AG04450 (cell line): Measurements from ENCODE around the gene ZNF2. TPM values are rescaled to one million over a fixed set of nuclear protein-coding genes. Genes with fewer than 3 reads are reported as not detected.
A peak's percentile ranks its signal among the peaks of the same experiment; 100 is the strongest.

Source experiments
- CTCF ChIA-PET: fragments of 300-600, 350-600 bp; formaldehyde crosslinking; extraction: SDS; loops from one replicate; lab custom pipeline; 2022; ENCODE audit warnings: antibody characterized with exemption, inconsistent platforms; lab: Charles Lee
- POLR2A ChIA-PET: fragments of 350-600 bp; formaldehyde crosslinking; extraction: SDS; loops from one replicate; lab custom pipeline; 2021; ENCODE audit warnings: antibody characterized with exemption, inconsistent platforms; lab: Yijun Ruan, JAX
- DNase-seq: peaks from one replicate; pipeline ENCODE4 v3.0.0-alpha.2; 2011; ENCODE audit warnings: low read depth, low spot score
- H3K27ac ChIP-seq: one replicate; pipeline ENCODE4 v1.5.1; 2012; ENCODE audit warnings: low read depth, low read length, control low read depth
- H3K27me3 ChIP-seq: one replicate; pipeline ENCODE4 v1.6.0; 2012; ENCODE audit warnings: low read length; ENCODE audit not compliant: control insufficient read depth, insufficient read depth
- H3K4me3 ChIP-seq: 2 replicates; pipeline ENCODE4 v1.5.1; 2011; ENCODE audit warnings: mild to moderate bottlenecking, low read depth, low read length, control low read depth
- H3K9me3 ChIP-seq: 2 replicates; pipeline ENCODE4 v1.5.1; 2012; ENCODE audit warnings: low read length; ENCODE audit not compliant: control insufficient read depth, insufficient read depth
- CTCF ChIP-seq: IDR thresholded peaks from 2 replicates; pipeline ENCODE4 v1.5.1; 2011; ENCODE audit warnings: low read depth, low read length, control low read depth, inconsistent platforms
- polyA plus RNA-seq: library from polyadenylated mRNA; depleted of rRNA; stranded (reverse); fragments of >200 nt; gene quantifications from 2 replicates; pipeline ENCODE4 v1.2.3, GENCODE V29; 2011

Gene ZNF2
- polyA plus RNA-seq, 1 experiment = 4.8 TPM

- Histone ChIP-seq H3K9me3 (peaks cover 28% of the 10 kb centered on the region), H3K27ac (peak within 1 kb of the TSS; percentile 21), H3K4me3 (peak within 1 kb of the TSS; percentile 76), H3K27me3 (no peaks in the 10 kb centered on the region)
- TF ChIP-seq CTCF = no peak
- peak; percentile 23 for DNase-seq
- CTCF ChIA-PET = no interaction called here
- POLR2A ChIA-PET = interaction anchor here (1.4 kb wide), 1 partner anchor 38 kb away, joined by 10 read pairs; the partner anchor contains the start of gene MRPS5
Measured at GRCh38 chr2:95159690-95160449, 5.7 kb upstream of the ZNF2 start, which contains the start of gene ZNF514. Gene ZNF514, minus strand, starts transcription at chr2:95159848. Its CDS starts 6,595 bp downstream, at chr2:95153253.

DNA sequence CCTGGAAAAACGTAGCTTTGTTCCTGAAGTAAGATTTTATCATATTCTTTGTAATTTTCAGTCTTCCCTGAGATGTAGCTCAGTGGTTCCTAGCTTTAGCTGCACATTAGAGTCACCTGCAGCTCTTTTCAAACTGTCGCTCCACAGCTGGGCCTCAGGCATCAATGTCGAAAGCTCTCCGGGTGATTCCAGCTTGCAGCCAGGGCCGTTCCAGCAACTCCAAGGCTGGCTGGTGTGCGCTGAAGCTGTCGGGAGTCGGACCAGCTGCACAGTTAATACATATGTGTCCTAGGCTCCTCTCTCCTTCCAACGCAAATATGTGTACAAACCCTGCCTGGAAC, 609 bp upstream of the ZNF2 start:
- Histone ChIP-seq H3K27me3 (no peaks in the 10 kb centered on the region), H3K9me3 (no peaks in the 10 kb centered on the region), H3K4me3 (peak overlapping the region; percentile 99), H3K27ac (peak overlapping the region; percentile 88)
- POLR2A ChIA-PET = interaction anchor here (0.7 to 1.2 kb wide), 3 partner anchors 11 to 49 kb away, joined by 3 to 9 read pairs (median 4); partner anchors contain the start of gene MRPS5
- no peak for DNase-seq
- CTCF ChIA-PET = interaction anchor here (1.6 to 1.8 kb wide), 2 partner anchors 11 to 180 kb away, joined by 6 read pairs; no protein-coding TSS in a partner anchor
- TF ChIP-seq CTCF = no peak

DNA sequence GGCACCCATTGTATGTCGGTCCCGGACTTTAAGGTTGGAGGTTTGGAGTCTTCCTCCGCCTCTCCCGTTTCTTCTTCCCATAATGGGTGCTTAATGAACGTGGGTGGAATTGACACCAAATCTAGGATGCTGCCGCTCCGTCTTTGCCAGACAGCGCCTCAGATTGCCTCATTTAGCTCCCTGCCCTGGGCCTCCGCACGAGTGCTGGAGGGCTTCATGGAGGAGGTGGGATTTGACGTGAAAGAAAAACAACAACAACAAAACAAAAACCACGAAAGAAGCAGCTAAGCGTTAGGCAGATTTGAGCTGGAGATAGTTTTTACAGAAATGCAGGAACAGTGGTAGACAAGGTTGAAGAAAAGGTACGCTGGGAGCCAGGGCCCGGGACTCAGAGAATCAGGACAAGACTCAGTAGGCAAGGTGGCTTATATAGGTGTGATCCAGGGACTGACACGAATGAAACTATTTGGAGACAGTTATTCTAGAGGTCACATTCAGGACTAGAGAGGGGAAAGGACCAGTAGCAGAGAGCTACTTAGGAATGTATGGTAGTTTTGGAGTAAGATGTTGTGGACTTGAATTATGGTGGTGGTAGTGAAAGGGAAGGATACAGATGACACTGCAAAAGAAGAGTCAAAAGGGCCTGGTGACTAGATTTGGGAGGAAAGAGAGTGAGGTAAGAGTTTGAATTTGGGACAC, 605 bp downstream of the ZNF2 start:
- ChIA-PET POLR2A (interaction anchor here (0.9 to 1.2 kb wide), 2 partner anchors 45 kb away, joined by 4 to 9 read pairs; partner anchors contain the start of gene MRPS5), CTCF (interaction anchor here (1.6 to 1.7 kb wide), 2 partner anchors 12 to 51 kb away, joined by 6 read pairs; no protein-coding TSS in a partner anchor)
- no peak for TF ChIP-seq CTCF
- DNase-seq = no peak
- Histone ChIP-seq H3K27ac (no peak overlapping the region), H3K27me3 (no peaks in the 10 kb centered on the region), H3K4me3 (peak overlapping the region; percentile 99), H3K9me3 (no peaks in the 10 kb centered on the region)

DNA sequence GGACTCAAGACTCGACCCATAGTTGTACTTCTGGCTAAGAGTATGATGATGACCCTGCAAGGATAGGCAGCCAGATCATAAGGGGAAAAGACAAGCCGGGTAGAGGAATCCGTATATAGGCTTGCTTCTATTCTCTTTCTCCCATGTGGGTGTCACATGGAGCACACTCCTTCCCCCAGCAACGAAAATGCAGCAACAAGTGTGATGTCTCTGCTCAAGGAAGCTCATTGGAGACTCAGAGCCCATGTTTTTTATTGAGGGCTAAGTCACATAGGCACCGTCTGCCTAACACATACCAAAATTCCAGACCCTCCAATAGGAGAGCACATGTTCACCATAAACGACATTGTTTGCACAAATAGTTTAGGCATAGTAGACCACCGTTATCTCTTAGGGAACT, 6.3 kb downstream of the ZNF2 start:
- no peaks in the 10 kb centered on the region for H3K27me3 ChIP-seq
- no peak for TF ChIP-seq CTCF
- no peak overlapping the region for H3K4me3 ChIP-seq
- no peak for DNase-seq
- no peaks in the 10 kb centered on the region for H3K9me3 ChIP-seq
- POLR2A ChIA-PET = no interaction called here
- H3K27ac ChIP-seq = no peak overlapping the region
- CTCF ChIA-PET = no interaction called here
